DND-41 (cell line): ENCODE results near the gene C16orf74.

Experiments
- ATAC-seq: fragments of 200-7000 bp; cut with Tn5 transposase; 3 replicates; pipeline ENCODE4 v1.9.1; 2021; ENCODE audit warnings: low read depth; ENCODE audit not compliant: insufficient read depth
- DNase-seq: peaks from one replicate; pipeline ENCODE4 v3.0.0-alpha.2; 2020
- H2AFZ ChIP-seq: 2 replicates; pipeline ENCODE4 v1.6.0; 2012; ENCODE audit warnings: low read depth, low read length
- H3K27ac ChIP-seq: 2 replicates; pipeline ENCODE4 v1.5.1; 2012; ENCODE audit warnings: low read length, inconsistent platforms
- H3K27me3 ChIP-seq: fragments of 200-600 bp; sonication (generic); 2 replicates; pipeline ENCODE4 v1.6.0; 2012; ENCODE audit warnings: low read length, mild to moderate bottlenecking, inconsistent platforms; ENCODE audit not compliant: insufficient read depth, poor library complexity
- H3K36me3 ChIP-seq: 2 replicates; pipeline ENCODE4 v1.5.1; 2012; ENCODE audit warnings: low read length, inconsistent platforms; ENCODE audit not compliant: insufficient read depth
- H3K4me1 ChIP-seq: 2 replicates; pipeline ENCODE4 v1.5.1; 2012; ENCODE audit warnings: mild to moderate bottlenecking, low read length; ENCODE audit not compliant: insufficient read depth
- H3K4me2 ChIP-seq: 2 replicates; pipeline ENCODE4 v1.6.0; 2012; ENCODE audit warnings: mild to moderate bottlenecking, moderate library complexity, low read length, inconsistent platforms; ENCODE audit not compliant: insufficient read depth
- H3K4me3 ChIP-seq, 2 experiments: fragments of 200-600 bp in 1 of 2; shearing (Covaris generic) in 1 of 2; 2 replicates each; pipeline ENCODE4 v1.5.1; 2012 to 2016; ENCODE audit warnings: inconsistent platforms in 2 of 2, low read length in 2 of 2, mild to moderate bottlenecking in 2 of 2, low read depth in 1 of 2, moderate library complexity in 1 of 2
- H3K79me2 ChIP-seq: 2 replicates; pipeline ENCODE4 v1.6.0; 2012; ENCODE audit warnings: low read length, inconsistent platforms; ENCODE audit not compliant: insufficient read depth
- H3K9ac ChIP-seq: 2 replicates; pipeline ENCODE4 v1.6.0; 2012; ENCODE audit warnings: low read depth, mild to moderate bottlenecking, inconsistent platforms, low read length, moderate library complexity
- H3K9me3 ChIP-seq: 2 replicates; pipeline ENCODE4 v1.5.1; 2012; ENCODE audit warnings: low read length, moderate library complexity, mild to moderate bottlenecking, inconsistent platforms; ENCODE audit not compliant: insufficient read depth, severe bottlenecking
- H4K20me1 ChIP-seq: 2 replicates; pipeline ENCODE4 v1.6.0; 2012; ENCODE audit warnings: low read length; ENCODE audit not compliant: insufficient read depth
- EZH2 ChIP-seq: IDR thresholded peaks from 3 replicates; pipeline ENCODE4 v1.6.1; 2012; ENCODE audit warnings: borderline replicate concordance, low read depth, mild to moderate bottlenecking, moderate library complexity, low read length, inconsistent platforms; ENCODE audit not compliant: severe bottlenecking
- TF ChIP-seq, protein P1 (sequence below): IDR thresholded peaks from 2 replicates; pipeline ENCODE4 v1.5.1; 2012; ENCODE audit warnings: borderline replicate concordance, low read length, moderate library complexity, mild to moderate bottlenecking; ENCODE audit not compliant: poor library complexity, severe bottlenecking; ENCODE audit errors: extremely low read depth

Gene C16orf74

DNA sequence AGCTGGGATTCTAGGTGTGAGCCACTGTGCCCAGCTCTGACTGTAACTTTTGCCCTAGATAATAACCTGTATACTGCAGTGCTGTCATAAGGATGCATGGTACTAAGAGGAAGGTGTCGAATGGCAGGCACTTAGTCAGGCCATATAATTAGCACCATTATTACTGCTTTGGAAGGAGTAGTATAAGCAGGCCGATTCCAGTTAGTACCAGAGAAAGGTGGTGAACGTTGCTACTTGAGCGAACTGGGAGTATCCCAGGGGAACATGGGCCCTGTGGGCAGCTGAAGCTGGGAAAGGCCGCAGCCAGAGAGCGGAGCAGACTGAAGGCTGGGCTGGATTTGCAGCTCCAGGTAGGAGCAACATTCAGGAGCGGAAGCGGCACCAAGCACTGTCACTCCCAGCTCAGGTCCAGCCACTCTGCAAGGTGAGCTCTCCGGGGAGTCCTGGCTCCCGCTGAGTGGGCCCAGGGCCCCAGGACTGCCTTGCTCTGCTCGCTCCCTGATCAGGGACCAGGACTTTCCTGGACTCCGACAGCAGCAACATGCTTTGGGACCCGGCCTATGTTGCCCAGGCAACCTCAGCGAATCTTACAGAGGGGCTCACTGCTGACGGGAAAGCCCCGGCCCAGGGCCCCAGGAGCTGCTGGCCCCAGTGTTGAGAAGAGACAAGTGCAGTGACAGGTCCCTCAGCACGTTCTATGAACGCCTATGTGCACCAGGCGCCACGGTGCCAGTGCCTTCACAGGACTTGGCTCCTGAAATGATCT is 28.6 kb downstream of the C16orf74 start:
- peaks cover 5% of the 10 kb centered on the region; the same call in 1 of the 2 replicates for H4K20me1 ChIP-seq
- TF ChIP-seq, protein P1, sequence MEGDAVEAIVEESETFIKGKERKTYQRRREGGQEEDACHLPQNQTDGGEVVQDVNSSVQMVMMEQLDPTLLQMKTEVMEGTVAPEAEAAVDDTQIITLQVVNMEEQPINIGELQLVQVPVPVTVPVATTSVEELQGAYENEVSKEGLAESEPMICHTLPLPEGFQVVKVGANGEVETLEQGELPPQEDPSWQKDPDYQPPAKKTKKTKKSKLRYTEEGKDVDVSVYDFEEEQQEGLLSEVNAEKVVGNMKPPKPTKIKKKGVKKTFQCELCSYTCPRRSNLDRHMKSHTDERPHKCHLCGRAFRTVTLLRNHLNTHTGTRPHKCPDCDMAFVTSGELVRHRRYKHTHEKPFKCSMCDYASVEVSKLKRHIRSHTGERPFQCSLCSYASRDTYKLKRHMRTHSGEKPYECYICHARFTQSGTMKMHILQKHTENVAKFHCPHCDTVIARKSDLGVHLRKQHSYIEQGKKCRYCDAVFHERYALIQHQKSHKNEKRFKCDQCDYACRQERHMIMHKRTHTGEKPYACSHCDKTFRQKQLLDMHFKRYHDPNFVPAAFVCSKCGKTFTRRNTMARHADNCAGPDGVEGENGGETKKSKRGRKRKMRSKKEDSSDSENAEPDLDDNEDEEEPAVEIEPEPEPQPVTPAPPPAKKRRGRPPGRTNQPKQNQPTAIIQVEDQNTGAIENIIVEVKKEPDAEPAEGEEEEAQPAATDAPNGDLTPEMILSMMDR = no peak
- TF ChIP-seq EZH2 = no peak
- H3K27me3 ChIP-seq = peaks cover 6% of the 10 kb centered on the region
- H3K4me1 ChIP-seq = no peaks in the 10 kb centered on the region
- H3K36me3 ChIP-seq = no peaks in the 10 kb centered on the region
- H3K27ac ChIP-seq = no peak overlapping the region
- no peak overlapping the region for H2AFZ ChIP-seq
- H3K9me3 ChIP-seq = no peaks in the 10 kb centered on the region
- no peak for ATAC-seq
- no peak overlapping the region for H3K4me3 ChIP-seq
- H3K9ac ChIP-seq = no peak overlapping the region
- no peak overlapping the region for H3K4me2 ChIP-seq
- no peak for DNase-seq
- H3K79me2 ChIP-seq = no peaks in the 10 kb centered on the region

- Histone ChIP-seq H3K27me3 (peaks cover 22% of the 10 kb centered on the region), H3K9ac (no peak overlapping the region), H3K9me3 (no peaks in the 10 kb centered on the region), H3K4me1 (no peaks in the 10 kb centered on the region), H3K4me3 (no peak overlapping the region), H3K36me3 (no peaks in the 10 kb centered on the region), H3K27ac (no peak overlapping the region), H2AFZ (no peak overlapping the region), H3K79me2 (no peaks in the 10 kb centered on the region), H3K4me2 (no peak overlapping the region), H4K20me1 (peaks cover 11% of the 10 kb centered on the region; the same call in 1 of the 2 replicates)
- ATAC-seq (no peak), DNase-seq (no peak)
- TF ChIP-seq EZH2 = no peak
- TF ChIP-seq, protein P1 = no peak
These were observed 30.6 kb downstream of the C16orf74 start for GRCh38 chr16:85720302-85720637.

DNA sequence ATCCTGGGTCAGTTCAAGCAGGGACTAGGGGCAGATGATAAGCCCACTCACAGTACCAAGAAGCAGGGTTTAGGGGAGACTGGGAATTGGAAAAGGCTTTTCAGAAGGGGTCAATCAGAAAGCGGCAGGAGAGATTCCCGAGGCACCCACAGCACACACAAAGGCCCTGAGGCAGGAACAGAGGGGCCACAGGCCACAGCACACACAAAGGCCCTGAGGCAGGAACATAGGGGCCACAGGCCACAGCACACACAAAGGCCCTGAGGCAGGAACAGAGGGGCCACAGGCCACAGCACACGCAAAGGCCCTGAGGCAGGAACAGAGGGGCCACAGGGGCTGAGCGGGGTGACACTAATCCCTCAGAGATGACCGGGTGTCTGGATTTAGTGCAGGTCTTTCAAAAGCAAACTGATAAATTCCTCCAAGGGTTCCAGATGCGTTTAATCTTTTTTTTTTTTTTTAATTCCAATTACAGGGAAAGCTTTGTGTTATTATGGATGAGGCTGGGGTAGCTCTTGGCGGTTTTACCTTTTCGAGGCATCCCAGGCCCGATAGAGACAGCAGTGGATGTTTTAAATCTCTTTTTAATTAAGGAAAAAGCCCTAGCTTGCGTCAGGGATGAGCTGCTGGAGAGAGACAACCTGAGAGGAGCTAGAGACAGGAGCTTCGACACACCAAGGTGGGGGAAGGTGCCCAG is 31.1 kb downstream of the C16orf74 start:
- H3K36me3 ChIP-seq = no peaks in the 10 kb centered on the region
- DNase-seq = no peak
- H3K4me1 ChIP-seq = no peaks in the 10 kb centered on the region
- H3K4me2 ChIP-seq = no peak overlapping the region
- TF ChIP-seq, protein P1 = no peak
- TF ChIP-seq EZH2 = no peak
- H4K20me1 ChIP-seq = peaks cover 11% of the 10 kb centered on the region; the same call in 1 of the 2 replicates
- H3K9ac ChIP-seq = no peak overlapping the region
- H2AFZ ChIP-seq = no peak overlapping the region
- H3K27ac ChIP-seq = no peak overlapping the region
- H3K27me3 ChIP-seq = peaks cover 24% of the 10 kb centered on the region
- no peaks in the 10 kb centered on the region for H3K9me3 ChIP-seq
- H3K79me2 ChIP-seq = no peaks in the 10 kb centered on the region
- no peak for ATAC-seq
- H3K4me3 ChIP-seq = no peak overlapping the region
